Tibial nerve (tissue), 3 donors: ENCODE results near the gene ZDHHC4.

ENCODE experiments used
- CTCF ChIP-seq, 5 experiments: fragments of 200-600 bp in 3 of 5; fragments of 450-650 bp in 2 of 5; sonication (generic) in 3 of 5; IDR thresholded peaks; one replicate each; pipeline ENCODE4 v1.5.1; 2016 to 2019; ENCODE audit warnings: antibody characterized with exemption in 5 of 5, mild to moderate bottlenecking in 3 of 5, moderate library complexity in 2 of 5
- POLR2A ChIP-seq, 2 donors: fragments of 450-650 bp; IDR thresholded peaks; one replicate each; pipeline ENCODE4 v1.6.1; 2017; ENCODE audit warnings: antibody characterized with exemption in 2 of 2, mild to moderate bottlenecking in 2 of 2, moderate library complexity in 2 of 2

GRCh38 chr7:6533893-6534495 lies 43.3 kb upstream of the ZDHHC4 start:
- TF ChIP-seq POLR2A (IDR thresholded peaks at IDR 0.05) = no peak
- no peak for TF ChIP-seq CTCF (IDR thresholded peaks at IDR 0.05)
